Neural cell (in vitro differentiated cells): ENCODE measurements around the gene PRICKLE3. TPM values are rescaled to one million over a fixed set of nuclear protein-coding genes. Genes with fewer than 3 reads are reported as not detected.

Source experiments
- H2AFZ ChIP-seq: fragments of 200-600, 300-800 bp; sonication (generic), shearing (Covaris generic); 2 replicates; pipeline ENCODE4 v1.6.0; 2014; ENCODE audit warnings: low read depth, mild to moderate bottlenecking, antibody characterized with exemption, low read length, moderate library complexity
- H3F3A ChIP-seq: fragments of 200-600 bp; shearing (Covaris generic); 2 replicates; pipeline ENCODE4 v1.6.1; 2016; ENCODE audit warnings: mild to moderate bottlenecking, moderate library complexity, mixed read lengths, antibody characterized with exemption, low read length; ENCODE audit not compliant: insufficient read depth, poor library complexity, severe bottlenecking
- H3K27ac ChIP-seq: fragments of 200-600, 300-800 bp; sonication (generic), shearing (Covaris generic); 2 replicates; pipeline ENCODE4 v1.5.1; 2014; ENCODE audit warnings: mild to moderate bottlenecking, low read length, moderate library complexity
- H3K27me3 ChIP-seq: fragments of 300-800, 200-600 bp; sonication (generic), shearing (Covaris generic); 2 replicates; pipeline ENCODE4 v1.6.0; 2014; ENCODE audit warnings: mild to moderate bottlenecking, low read depth, low read length, moderate library complexity; ENCODE audit not compliant: insufficient read depth
- H3K36me3 ChIP-seq: fragments of 300-800, 200-600 bp; sonication (generic), shearing (Covaris generic); 2 replicates; pipeline ENCODE4 v1.5.1; 2014; ENCODE audit warnings: mild to moderate bottlenecking, antibody characterized with exemption, low read length, moderate library complexity; ENCODE audit not compliant: insufficient read depth
- H3K4me2 ChIP-seq: fragments of 300-800, 200-600 bp; sonication (generic), shearing (Covaris generic); 2 replicates; pipeline ENCODE4 v1.6.0; 2014; ENCODE audit warnings: mild to moderate bottlenecking, low read length
- H3K4me3 ChIP-seq: fragments of 300-800, 200-600 bp; sonication (generic), shearing (Covaris generic); 2 replicates; pipeline ENCODE4 v1.5.1; 2014; ENCODE audit warnings: mild to moderate bottlenecking, low read length, moderate library complexity
- H3K79me2 ChIP-seq: fragments of 200-600 bp; shearing (Covaris generic); replicated peaks from 2 replicates; pipeline ENCODE4 v1.6.0; 2014; ENCODE audit warnings: mild to moderate bottlenecking, low read length, moderate library complexity; ENCODE audit not compliant: insufficient read depth
- H3K9ac ChIP-seq: fragments of 300-800, 200-600 bp; sonication (generic), shearing (Covaris generic); 2 replicates; pipeline ENCODE4 v1.6.1; 2016; ENCODE audit warnings: mild to moderate bottlenecking, low read length, mixed read lengths
- H3K9me2 ChIP-seq: fragments of 200-600 bp; shearing (Covaris generic); 2 replicates; pipeline ENCODE4 v1.6.1; 2016; ENCODE audit warnings: mild to moderate bottlenecking, low read length, mixed read lengths; ENCODE audit not compliant: insufficient read depth
- H3K9me3 ChIP-seq: fragments of 200-600, 300-800 bp; sonication (generic), shearing (Covaris generic); 2 replicates; pipeline ENCODE4 v1.6.1; 2016; ENCODE audit warnings: mild to moderate bottlenecking, mixed run types, low read length, moderate library complexity, mixed read lengths
- H4K20me1 ChIP-seq: fragments of 200-600 bp; shearing (Covaris generic); 2 replicates; pipeline ENCODE4 v1.6.1; 2016; ENCODE audit warnings: mild to moderate bottlenecking, mixed run types; ENCODE audit not compliant: insufficient read depth
- CTCF ChIP-seq: fragments of 450-650 bp; IDR thresholded peaks from 2 replicates; pipeline ENCODE4 v1.5.1; 2014; ENCODE audit warnings: antibody characterized with exemption, mild to moderate bottlenecking, moderate library complexity; ENCODE audit not compliant: poor library complexity, severe bottlenecking
- EP300 ChIP-seq: fragments of 450-650 bp; conservative IDR thresholded peaks from 2 replicates; pipeline ENCODE4 v1.6.1; 2014; ENCODE audit warnings: antibody characterized with exemption, mild to moderate bottlenecking, moderate library complexity; ENCODE audit not compliant: poor library complexity, severe bottlenecking
- EZH2 ChIP-seq: fragments of 200-600, 300-800 bp; shearing (Covaris generic), sonication (generic); IDR thresholded peaks from 2 replicates; pipeline ENCODE4 v1.6.1; 2014; ENCODE audit warnings: antibody characterized with exemption, low read length, borderline replicate concordance, mild to moderate bottlenecking; ENCODE audit not compliant: insufficient read depth, poor library complexity, severe bottlenecking
- MXI1 ChIP-seq: fragments of 450-650 bp; conservative IDR thresholded peaks from 2 replicates; pipeline ENCODE4 v1.6.1; 2014; ENCODE audit warnings: antibody characterized with exemption, mild to moderate bottlenecking; ENCODE audit not compliant: poor library complexity, severe bottlenecking
- POLR2AphosphoS5 ChIP-seq: IDR thresholded peaks from 2 replicates; pipeline ENCODE4 v1.6.1; 2012
- RAD21 ChIP-seq: fragments of 450-650 bp; conservative IDR thresholded peaks from 2 replicates; pipeline ENCODE4 v1.6.1; 2014; ENCODE audit warnings: antibody characterized with exemption, mild to moderate bottlenecking, moderate library complexity
- REST ChIP-seq: IDR thresholded peaks from 2 replicates; pipeline ENCODE4 v1.6.1; 2012; ENCODE audit warnings: borderline replicate concordance
- SMC3 ChIP-seq: fragments of 450-650 bp; conservative IDR thresholded peaks from 2 replicates; pipeline ENCODE4 v1.6.1; 2014; ENCODE audit warnings: antibody characterized with exemption, mild to moderate bottlenecking, moderate library complexity; ENCODE audit not compliant: poor library complexity
- TAF1 ChIP-seq: IDR thresholded peaks from 2 replicates; pipeline ENCODE4 v1.6.1; 2012; ENCODE audit warnings: low read depth
- polyA plus RNA-seq: library from polyadenylated mRNA; depleted of rRNA; stranded (reverse); fragments of >200 nt; gene quantifications from 2 replicates; pipeline ENCODE4 v1.2.3, GENCODE V29; 2014

The PRICKLE3 gene
- polyA plus RNA-seq, 1 donor from 2014 or later: 0.45 TPM

- H3K79me2 ChIP-seq: no peaks in the 10 kb centered on the region
- no peak overlapping the region for H3K4me3 ChIP-seq
- TF ChIP-seq POLR2AphosphoS5: no peak
- TF ChIP-seq RAD21: no peak
- H3K4me2 ChIP-seq: no peak overlapping the region
- no peaks in the 10 kb centered on the region for H3K27me3 ChIP-seq
- no peaks in the 10 kb centered on the region for H3K9me3 ChIP-seq
- no peak overlapping the region for H2AFZ ChIP-seq
- no peaks in the 10 kb centered on the region for H3F3A ChIP-seq
- no peaks in the 10 kb centered on the region for H3K36me3 ChIP-seq
- no peak overlapping the region for H3K9ac ChIP-seq
- no peaks in the 10 kb centered on the region for H3K9me2 ChIP-seq
- no peak overlapping the region for H3K27ac ChIP-seq
- H4K20me1 ChIP-seq: no peaks in the 10 kb centered on the region
Measured at GRCh38 chrX:49227726-49228125, 41.6 kb upstream of the PRICKLE3 start.

GRCh38 chrX:49226946-49227345 is 40.8 kb upstream of the PRICKLE3 start:
- H3K4me2 ChIP-seq: no peak overlapping the region
- H3K9me3 ChIP-seq: no peaks in the 10 kb centered on the region
- H2AFZ ChIP-seq: no peak overlapping the region
- no peak overlapping the region for H3K4me3 ChIP-seq
- H3F3A ChIP-seq: no peaks in the 10 kb centered on the region
- no peaks in the 10 kb centered on the region for H4K20me1 ChIP-seq
- H3K36me3 ChIP-seq: no peaks in the 10 kb centered on the region
- H3K9me2 ChIP-seq: no peaks in the 10 kb centered on the region
- H3K27me3 ChIP-seq: no peaks in the 10 kb centered on the region
- H3K79me2 ChIP-seq: no peaks in the 10 kb centered on the region
- no peak overlapping the region for H3K27ac ChIP-seq
- TF ChIP-seq REST: no peak
- TF ChIP-seq TAF1: no peak
- no peak for TF ChIP-seq MXI1
- TF ChIP-seq POLR2AphosphoS5: no peak
- TF ChIP-seq RAD21: no peak
- no peak for TF ChIP-seq SMC3
- no peak for TF ChIP-seq EZH2
- H3K9ac ChIP-seq: no peak overlapping the region

- no peaks in the 10 kb centered on the region for H3K9me2 ChIP-seq
- H3K27ac ChIP-seq: no peak overlapping the region
- H3K27me3 ChIP-seq: no peaks in the 10 kb centered on the region
- no peaks in the 10 kb centered on the region for H4K20me1 ChIP-seq
- no peaks in the 10 kb centered on the region for H3F3A ChIP-seq
- no peaks in the 10 kb centered on the region for H3K9me3 ChIP-seq
- no peak for TF ChIP-seq POLR2AphosphoS5
- no peak for TF ChIP-seq EZH2
- no peak for TF ChIP-seq CTCF
- TF ChIP-seq REST: no peak
- no peak for TF ChIP-seq TAF1
- TF ChIP-seq EP300: no peak
- no peak for TF ChIP-seq SMC3
- no peak for TF ChIP-seq MXI1
- TF ChIP-seq RAD21: no peak
- no peak overlapping the region for H3K9ac ChIP-seq
- no peaks in the 10 kb centered on the region for H3K79me2 ChIP-seq
- no peak overlapping the region for H2AFZ ChIP-seq
- H3K4me2 ChIP-seq: no peak overlapping the region
- H3K4me3 ChIP-seq: no peak overlapping the region
- H3K36me3 ChIP-seq: no peaks in the 10 kb centered on the region
Measured at GRCh38 chrX:49225858-49226257, 39.7 kb upstream of the PRICKLE3 start.
